SU-DHL-6 (cell line): ENCODE measurements around the gene RAB19.

Experiments used
- H2AFZ ChIP-seq: fragments of 200-600 bp; sonication (generic); 2 replicates; pipeline ENCODE4 v1.6.1; 2014; ENCODE audit warnings: low read depth, mild to moderate bottlenecking, moderate library complexity, mixed read lengths, antibody characterized with exemption, low read length; ENCODE audit not compliant: severe bottlenecking
- H3F3A ChIP-seq: fragments of 200-600 bp; shearing (Covaris generic); 2 replicates; pipeline ENCODE4 v1.6.0; 2016; ENCODE audit warnings: antibody characterized with exemption, mild to moderate bottlenecking; ENCODE audit not compliant: insufficient read depth
- H3K27ac ChIP-seq: fragments of 200-600 bp; sonication (generic); 2 replicates; pipeline ENCODE4 v1.5.1; 2016; ENCODE audit warnings: low read depth, mild to moderate bottlenecking, low read length, moderate library complexity, mixed read lengths
- H3K27me3 ChIP-seq: fragments of 200-600 bp; sonication (generic), shearing (Covaris generic); 2 replicates; pipeline ENCODE4 v1.6.0; 2014; ENCODE audit warnings: mild to moderate bottlenecking, low read length
- H3K36me3 ChIP-seq: fragments of 200-600 bp; sonication (generic); 2 replicates; pipeline ENCODE4 v1.6.1; 2014; ENCODE audit warnings: mild to moderate bottlenecking, low read length, mixed read lengths
- H3K4me2 ChIP-seq: fragments of 300-600, 200-600 bp; shearing (Covaris generic), sonication (generic); 2 replicates; pipeline ENCODE4 v1.6.0; 2014; ENCODE audit warnings: low read length, low read depth, mild to moderate bottlenecking; ENCODE audit not compliant: poor library complexity, severe bottlenecking
- H3K4me3 ChIP-seq: fragments of 200-600 bp; sonication (generic); 2 replicates; pipeline ENCODE4 v1.5.1; 2014; ENCODE audit warnings: antibody characterized with exemption, low read length, mild to moderate bottlenecking, mixed read lengths; ENCODE audit not compliant: insufficient read depth, poor library complexity, severe bottlenecking
- H3K79me2 ChIP-seq: fragments of 200-600 bp; sonication (generic); 2 replicates; pipeline ENCODE4 v1.6.1; 2014; ENCODE audit warnings: mild to moderate bottlenecking, low read length, moderate library complexity; ENCODE audit not compliant: insufficient read depth
- H3K9ac ChIP-seq: fragments of 200-600 bp; sonication (generic); 2 replicates; pipeline ENCODE4 v1.7.0; 2014; ENCODE audit warnings: mild to moderate bottlenecking, low read length
- H3K9me2 ChIP-seq: fragments of 200-600 bp; sonication (generic); replicated peaks from 2 replicates; pipeline ENCODE4 v1.6.1; 2014; ENCODE audit warnings: low read length; ENCODE audit not compliant: insufficient read depth
- H3K9me3 ChIP-seq: fragments of 200-600 bp; sonication (generic); 2 replicates; pipeline ENCODE4 v1.6.1; 2014; ENCODE audit warnings: low read length, mixed read lengths; ENCODE audit not compliant: insufficient read depth
- H4K20me1 ChIP-seq: fragments of 200-600 bp; sonication (generic); 2 replicates; pipeline ENCODE4 v1.6.1; 2014; ENCODE audit warnings: low read depth, mild to moderate bottlenecking, antibody characterized with exemption, low read length, moderate library complexity, mixed read lengths
- CTCF ChIP-seq: fragments of 200-600 bp; sonication (generic); IDR thresholded peaks from one replicate; pipeline ENCODE4 v1.5.1; 2017; ENCODE audit warnings: antibody characterized with exemption, mild to moderate bottlenecking, low read length, moderate library complexity; ENCODE audit not compliant: insufficient read depth, poor library complexity, severe bottlenecking
- EZH2phosphoT487 ChIP-seq: fragments of 200-600 bp; sonication (generic), shearing (Covaris generic); conservative IDR thresholded peaks from 2 replicates; pipeline ENCODE4 v1.6.1; 2018; ENCODE audit warnings: mild to moderate bottlenecking, antibody characterized with exemption, low read length, moderate library complexity, mixed read lengths

The RAB19 gene

GRCh38 chr7:140418653-140419052, 14.8 kb downstream of the RAB19 start:
- Histone ChIP-seq H3K4me3 (no peak overlapping the region), H3K9me2 (no peaks in the 10 kb centered on the region), H3K9ac (no peak overlapping the region), H3K79me2 (no peaks in the 10 kb centered on the region), H3K27ac (no peak overlapping the region), H3K4me2 (no peak overlapping the region), H3K9me3 (no peaks in the 10 kb centered on the region), H3F3A (no peaks in the 10 kb centered on the region), H4K20me1 (no peaks in the 10 kb centered on the region), H3K36me3 (no peaks in the 10 kb centered on the region), H2AFZ (no peak overlapping the region), H3K27me3 (no peaks in the 10 kb centered on the region)
- TF ChIP-seq CTCF, result no peak
- TF ChIP-seq EZH2phosphoT487, result no peak

GRCh38 chr7:140421521-140421920, 17.7 kb downstream of the RAB19 start:
- TF ChIP-seq EZH2phosphoT487 (no peak), CTCF (no peak)
- Histone ChIP-seq H3K4me3 (no peak overlapping the region), H3K4me2 (no peak overlapping the region), H3K9me3 (no peaks in the 10 kb centered on the region), H3K27me3 (no peaks in the 10 kb centered on the region), H3K36me3 (no peaks in the 10 kb centered on the region), H3K27ac (no peak overlapping the region), H4K20me1 (no peaks in the 10 kb centered on the region), H3K9ac (no peak overlapping the region), H3F3A (no peaks in the 10 kb centered on the region), H3K9me2 (no peaks in the 10 kb centered on the region), H2AFZ (no peak overlapping the region), H3K79me2 (no peaks in the 10 kb centered on the region)

- no peaks in the 10 kb centered on the region for H3K9me2 ChIP-seq
- TF ChIP-seq EZH2phosphoT487, result no peak
- TF ChIP-seq CTCF, result no peak
- H2AFZ ChIP-seq, result no peak overlapping the region
- no peak overlapping the region for H3K4me3 ChIP-seq
- no peaks in the 10 kb centered on the region for H3K79me2 ChIP-seq
- H3F3A ChIP-seq, result no peaks in the 10 kb centered on the region
- no peak overlapping the region for H3K27ac ChIP-seq
- H3K9ac ChIP-seq, result no peak overlapping the region
- H3K9me3 ChIP-seq, result no peaks in the 10 kb centered on the region
- no peak overlapping the region for H3K4me2 ChIP-seq
- H4K20me1 ChIP-seq, result no peaks in the 10 kb centered on the region
- no peaks in the 10 kb centered on the region for H3K36me3 ChIP-seq
- no peaks in the 10 kb centered on the region for H3K27me3 ChIP-seq
Observed at GRCh38 chr7:140423501-140423900, 19.6 kb downstream of the RAB19 start.

- H3K4me3 ChIP-seq, result no peak overlapping the region
- H4K20me1 ChIP-seq, result no peaks in the 10 kb centered on the region
- no peak overlapping the region for H3K9ac ChIP-seq
- H3K27me3 ChIP-seq, result no peaks in the 10 kb centered on the region
- H3K9me3 ChIP-seq, result no peaks in the 10 kb centered on the region
- no peak overlapping the region for H3K27ac ChIP-seq
- no peaks in the 10 kb centered on the region for H3K9me2 ChIP-seq
- no peaks in the 10 kb centered on the region for H3K79me2 ChIP-seq
- H3K4me2 ChIP-seq, result no peak overlapping the region
- no peaks in the 10 kb centered on the region for H3F3A ChIP-seq
- H3K36me3 ChIP-seq, result no peaks in the 10 kb centered on the region
- TF ChIP-seq CTCF (no peak), EZH2phosphoT487 (no peak)
- H2AFZ ChIP-seq, result no peak overlapping the region
Observed at GRCh38 chr7:140425718-140426117, 21.9 kb downstream of the RAB19 start.
